Immature natural killer cell (primary cell): Measurements from ENCODE around the gene NGF. TPM values are rescaled to one million over a fixed set of nuclear protein-coding genes. Genes with fewer than 3 reads are reported as not detected.

ENCODE experiments used
- DNase-seq, 3 donors: peaks; one replicate each; pipeline ENCODE4 v3.0.0; 2022; ENCODE audit warnings: mixed read lengths in 1 of 3
- H3K27ac Mint-ChIP-seq, 6 donors: one replicate each; pipeline ENCODE4 v1.8.0; 2020; ENCODE audit warnings: mixed read lengths in 6 of 6, mild to moderate bottlenecking in 5 of 6, inconsistent platforms in 4 of 6, moderate library complexity in 3 of 6
- H3K27me3 Mint-ChIP-seq, 3 donors: one replicate each; pipeline ENCODE4 v1.8.0; 2020 to 2021; ENCODE audit warnings: low read depth in 3 of 3, mild to moderate bottlenecking in 3 of 3, mixed read lengths in 3 of 3, moderate library complexity in 3 of 3, inconsistent platforms in 1 of 3
- H3K36me3 Mint-ChIP-seq, 3 donors: one replicate each; pipeline ENCODE4 v1.8.0; 2020; ENCODE audit warnings: mixed read lengths in 3 of 3, inconsistent platforms in 2 of 3, mild to moderate bottlenecking in 2 of 3
- H3K4me1 Mint-ChIP-seq, 2 donors: one replicate each; pipeline ENCODE4 v1.8.0; 2020; ENCODE audit warnings: inconsistent platforms in 2 of 2, mild to moderate bottlenecking in 2 of 2, mixed read lengths in 2 of 2, moderate library complexity in 1 of 2
- H3K4me3 Mint-ChIP-seq, 5 donors: one replicate each; pipeline ENCODE4 v1.8.0; 2020; ENCODE audit warnings: mild to moderate bottlenecking in 5 of 5, mixed read lengths in 5 of 5, inconsistent platforms in 3 of 5, moderate library complexity in 3 of 5
- H3K9me3 Mint-ChIP-seq, 6 donors: one replicate each; pipeline ENCODE4 v1.8.0; 2020; ENCODE audit warnings: mild to moderate bottlenecking in 6 of 6, mixed read lengths in 6 of 6, inconsistent platforms in 4 of 6, moderate library complexity in 3 of 6
- polyA plus RNA-seq, 3 donors: library from polyadenylated mRNA; unstranded; fragments of 300-500 nt; fragmentation: Illumina TruSeq; gene quantifications; one replicate each; pipeline ENCODE4 v1.2.3, GENCODE V29; 2021

NGF gene
- polyA plus RNA-seq, 3 donors from 2014 or later: not detected

- Mint-ChIP-seq H3K4me1 (no peaks in the 10 kb centered on the region), H3K27me3 (peaks cover 3 to 12% (median 7%) of the 10 kb centered on the region in 3 donors), H3K27ac (no peak overlapping the region), H3K36me3 (no peaks in the 10 kb centered on the region), H3K4me3 (no peak overlapping the region), H3K9me3 (peaks cover 0 to 15% (median under 1%) of the 10 kb centered on the region in 6 donors)
- no peak for DNase-seq
Observed at GRCh38 chr1:115241309-115241708, 96.7 kb downstream of the NGF start.

DNA sequence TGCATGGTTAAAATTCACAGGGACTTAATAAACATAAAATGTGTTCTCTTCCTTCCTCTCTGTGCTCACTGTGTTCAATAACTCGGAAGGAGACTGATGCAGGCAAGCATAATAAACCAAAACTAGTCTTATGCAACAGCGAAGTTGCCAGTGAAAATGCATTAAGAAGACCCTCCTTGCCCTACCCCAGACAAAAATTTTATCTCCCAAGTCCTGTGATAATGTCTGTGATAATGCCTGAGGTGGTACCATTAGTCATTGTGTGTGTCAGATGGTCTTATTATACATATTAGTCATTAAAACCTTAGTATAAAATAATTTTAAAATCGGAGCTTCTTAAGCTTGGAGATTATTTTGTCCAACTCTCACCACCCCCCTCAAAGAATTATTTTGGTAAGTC is 97.8 kb downstream of the NGF start:
- Mint-ChIP-seq H3K27ac (no peak overlapping the region), H3K27me3 (peaks cover 3 to 12% (median 7%) of the 10 kb centered on the region in 3 donors), H3K4me3 (no peak overlapping the region), H3K36me3 (no peaks in the 10 kb centered on the region), H3K4me1 (no peaks in the 10 kb centered on the region), H3K9me3 (peaks cover 0 to 15% (median under 1%) of the 10 kb centered on the region in 6 donors)
- DNase-seq: no peak

DNA sequence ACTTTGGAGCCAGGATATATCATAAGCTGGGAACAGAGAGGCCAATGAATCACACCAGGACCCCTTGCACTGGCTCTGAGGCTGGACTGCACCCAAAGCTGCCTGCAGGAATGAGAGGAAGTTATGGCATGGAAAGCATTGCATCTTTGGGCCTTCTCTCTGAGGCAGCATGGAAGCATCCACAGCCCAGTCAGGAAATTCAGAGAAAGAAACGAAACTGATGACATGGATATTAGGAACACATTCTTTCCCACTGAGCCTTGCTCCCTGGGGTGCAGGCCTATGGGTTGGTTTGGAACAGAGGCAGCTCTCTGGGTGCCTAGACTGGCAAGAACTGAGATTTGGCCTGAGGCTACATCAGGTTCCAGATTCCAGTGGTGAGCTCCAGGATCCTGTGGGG is 98.6 kb downstream of the NGF start:
- H3K27me3 Mint-ChIP-seq: peaks cover 3 to 12% (median 7%) of the 10 kb centered on the region in 3 donors

GRCh38 chr1:115239148-115239422 is 99.0 kb downstream of the NGF start:
- DNase-seq: no peak
- H3K27ac Mint-ChIP-seq: no peak overlapping the region
- H3K36me3 Mint-ChIP-seq: no peaks in the 10 kb centered on the region
- H3K4me1 Mint-ChIP-seq: no peaks in the 10 kb centered on the region
- H3K27me3 Mint-ChIP-seq: peaks cover 3 to 10% (median 5%) of the 10 kb centered on the region in 3 donors
- no peak overlapping the region for H3K4me3 Mint-ChIP-seq
- H3K9me3 Mint-ChIP-seq: peaks cover 0 to 3% (median 0%) of the 10 kb centered on the region in 6 donors

More for the DNA sequence above, 98.6 kb downstream of the NGF start:
- Mint-ChIP-seq H3K9me3 (peaks cover 0 to 6% (median under 1%) of the 10 kb centered on the region in 6 donors), H3K4me1 (no peaks in the 10 kb centered on the region), H3K4me3 (no peak overlapping the region), H3K27ac (no peak overlapping the region), H3K36me3 (no peaks in the 10 kb centered on the region)
- DNase-seq: no peak

DNA sequence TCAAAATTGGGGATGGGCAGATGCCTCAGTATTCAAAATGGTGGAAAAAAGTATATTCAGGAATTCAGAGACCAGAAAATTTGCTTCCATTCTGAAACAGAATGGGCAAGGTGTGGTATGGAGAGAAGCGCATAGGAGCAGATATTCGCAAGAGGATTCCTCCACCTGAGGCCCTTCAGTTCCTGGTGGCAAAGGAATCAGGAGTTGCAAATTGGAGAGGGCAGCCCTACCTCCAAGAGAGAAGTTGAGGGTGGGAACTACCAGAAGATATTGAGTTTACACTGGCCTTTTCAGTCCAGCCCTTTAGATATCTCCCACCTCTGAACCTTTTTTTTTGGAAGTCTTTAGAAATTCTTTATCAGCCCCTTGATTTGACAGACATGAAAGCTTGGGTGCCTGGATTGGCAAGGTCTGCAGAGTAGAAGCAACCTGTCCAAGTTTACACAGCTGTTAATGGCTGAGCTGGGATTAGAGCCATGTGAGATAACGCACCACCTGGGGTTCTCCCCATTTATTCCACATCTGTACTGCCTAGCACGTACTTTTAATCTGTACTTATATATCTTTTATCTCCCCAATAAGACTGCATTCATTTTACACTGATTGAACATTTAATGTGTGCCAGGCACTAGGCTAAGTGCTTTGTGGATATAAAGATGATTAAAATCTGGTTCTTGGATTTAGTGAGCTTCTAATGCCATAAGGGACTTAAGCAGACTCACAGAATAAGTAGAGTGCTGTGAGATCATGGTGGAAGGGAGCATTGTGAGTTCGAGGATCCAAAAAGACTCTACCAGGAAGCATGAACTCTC is 99.5 kb downstream of the NGF start:
- DNase-seq: no peak
- H3K4me1 Mint-ChIP-seq: no peaks in the 10 kb centered on the region
- peaks cover 3 to 9% (median 3%) of the 10 kb centered on the region in 3 donors for H3K27me3 Mint-ChIP-seq
- H3K36me3 Mint-ChIP-seq: no peaks in the 10 kb centered on the region
- H3K4me3 Mint-ChIP-seq: no peak overlapping the region
- no peak overlapping the region for H3K27ac Mint-ChIP-seq
- peaks cover 0 to 1% (median 0%) of the 10 kb centered on the region in 6 donors for H3K9me3 Mint-ChIP-seq

DNA sequence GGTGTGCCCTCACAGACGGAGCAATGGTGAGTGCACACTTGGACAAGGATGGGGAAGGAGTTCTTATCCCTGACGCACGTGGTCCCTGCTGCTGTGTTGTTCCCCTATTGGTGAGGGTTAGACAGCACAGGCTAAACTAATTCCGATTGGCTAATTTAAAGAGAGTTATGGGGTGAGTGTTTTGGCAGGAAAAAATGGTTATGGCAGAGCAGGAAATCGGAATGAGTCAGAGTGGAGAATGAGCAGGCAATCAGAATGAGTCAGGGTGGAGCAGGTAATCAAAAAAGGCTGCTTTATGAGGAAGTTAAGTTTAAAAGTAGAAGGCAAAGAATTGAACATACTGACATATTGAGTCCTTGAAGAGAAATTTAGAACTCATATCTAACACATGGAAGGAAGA is 100.5 kb downstream of the NGF start:
- Mint-ChIP-seq H3K27me3 (peaks cover 3 to 9% (median 3%) of the 10 kb centered on the region in 3 donors), H3K4me3 (no peak overlapping the region), H3K36me3 (no peaks in the 10 kb centered on the region), H3K9me3 (peaks cover 0 to 1% (median 0%) of the 10 kb centered on the region in 6 donors), H3K4me1 (no peaks in the 10 kb centered on the region), H3K27ac (no peak overlapping the region)
- no peak for DNase-seq

- H3K27ac Mint-ChIP-seq: no peak overlapping the region
- peaks cover 3 to 9% (median 3%) of the 10 kb centered on the region in 3 donors for H3K27me3 Mint-ChIP-seq
- no peak overlapping the region for H3K4me3 Mint-ChIP-seq
- H3K4me1 Mint-ChIP-seq: no peaks in the 10 kb centered on the region
- DNase-seq: no peak
- H3K9me3 Mint-ChIP-seq: peaks cover 0 to 1% (median 0%) of the 10 kb centered on the region in 6 donors
- H3K36me3 Mint-ChIP-seq: no peaks in the 10 kb centered on the region
Observed at GRCh38 chr1:115237023-115237422, 101.0 kb downstream of the NGF start.

Other genes starting within 250 kb of the NGF start
- 10 to 100 TPM; 50.1 to 80.1 (median 76.2) TPM for gene TSPAN2, start 248.7 kb downstream of the NGF start, polyA plus RNA-seq